H9 (cell line): Measurements from ENCODE around the gene FBN2. TPM values are rescaled to one million over a fixed set of nuclear protein-coding genes. Genes with fewer than 3 reads are reported as not detected.

Experiments used
- DNase-seq: peaks from one replicate; pipeline ENCODE4 v3.0.0-alpha.2; 2017
- H2AFZ ChIP-seq: one replicate; pipeline ENCODE4 v1.6.1; 2013; ENCODE audit warnings: mild to moderate bottlenecking, low read length, control low read depth, moderate library complexity
- H2AK5ac ChIP-seq: 2 replicates; pipeline ENCODE4 v1.6.1; 2013; ENCODE audit warnings: low read length, control low read depth, mixed read lengths; ENCODE audit not compliant: insufficient read length
- H2BK120ac ChIP-seq: one replicate; pipeline ENCODE4 v1.6.1; 2013; ENCODE audit warnings: low read depth, mild to moderate bottlenecking, low read length, control low read depth, inconsistent platforms; ENCODE audit not compliant: poor library complexity, severe bottlenecking
- H2BK12ac ChIP-seq: 2 replicates; pipeline ENCODE4 v1.6.1; 2013; ENCODE audit warnings: low read length, control low read depth, mixed read lengths, low read depth; ENCODE audit not compliant: insufficient read length
- H2BK15ac ChIP-seq: 2 replicates; pipeline ENCODE4 v1.6.1; 2013; ENCODE audit warnings: low read depth, low read length, control low read depth
- H2BK20ac ChIP-seq: one replicate; pipeline ENCODE4 v1.6.1; 2013; ENCODE audit warnings: low read depth, mild to moderate bottlenecking, low read length, control low read depth, inconsistent platforms; ENCODE audit not compliant: poor library complexity, severe bottlenecking
- H2BK5ac ChIP-seq: 2 replicates; pipeline ENCODE4 v1.6.1; 2013; ENCODE audit warnings: low read length, control low read depth, mixed read lengths; ENCODE audit not compliant: insufficient read length
- H3K14ac ChIP-seq: 2 replicates; pipeline ENCODE4 v1.6.1; 2013; ENCODE audit warnings: low read length, control low read depth; ENCODE audit not compliant: insufficient read depth
- H3K18ac ChIP-seq: 2 replicates; pipeline ENCODE4 v1.6.1; 2013; ENCODE audit warnings: low read depth, mild to moderate bottlenecking, mixed read lengths, low read length, control low read depth; ENCODE audit not compliant: insufficient read length
- H3K23ac ChIP-seq: 2 replicates; pipeline ENCODE4 v1.6.1; 2013; ENCODE audit warnings: low read length, control low read depth, mixed read lengths, low read depth; ENCODE audit not compliant: insufficient read length
- H3K23me2 ChIP-seq: 2 replicates; pipeline ENCODE4 v1.6.1; 2013; ENCODE audit warnings: low read depth, mild to moderate bottlenecking, mixed read lengths, low read length, control low read depth; ENCODE audit not compliant: insufficient read length, poor library complexity, severe bottlenecking
- H3K27ac ChIP-seq: 2 replicates; pipeline ENCODE4 v1.5.1; 2013; ENCODE audit warnings: low read length, control low read depth, mixed read lengths, low read depth; ENCODE audit not compliant: insufficient read length
- H3K27me3 ChIP-seq: 2 replicates; pipeline ENCODE4 v1.6.1; 2013; ENCODE audit warnings: low read length, control low read depth, inconsistent platforms; ENCODE audit not compliant: insufficient read depth
- H3K4ac ChIP-seq: 2 replicates; pipeline ENCODE4 v1.6.1; 2013; ENCODE audit warnings: low read depth, mild to moderate bottlenecking, control low read depth, inconsistent platforms, low read length, moderate library complexity
- H3K4me1 ChIP-seq: 2 replicates; pipeline ENCODE4 v1.6.1; 2013; ENCODE audit warnings: low read length, control low read depth, inconsistent platforms; ENCODE audit not compliant: insufficient read depth
- H3K4me2 ChIP-seq: 2 replicates; pipeline ENCODE4 v1.6.1; 2013; ENCODE audit warnings: low read length, control low read depth, mixed read lengths; ENCODE audit not compliant: insufficient read length, insufficient read depth
- H3K56ac ChIP-seq: 2 replicates; pipeline ENCODE4 v1.6.1; 2013; ENCODE audit warnings: low read depth, mild to moderate bottlenecking, mixed read lengths, low read length, control low read depth; ENCODE audit not compliant: insufficient read length
- H3K79me1 ChIP-seq: 2 replicates; pipeline ENCODE4 v1.6.1; 2013; ENCODE audit warnings: low read depth, mild to moderate bottlenecking, moderate library complexity, low read length, control low read depth, inconsistent platforms; ENCODE audit not compliant: insufficient read depth, poor library complexity, severe bottlenecking
- H3K79me2 ChIP-seq: 2 replicates; pipeline ENCODE4 v1.6.1; 2013; ENCODE audit warnings: low read length, control low read depth, inconsistent platforms; ENCODE audit not compliant: insufficient read depth
- H3K9ac ChIP-seq: 2 replicates; pipeline ENCODE4 v1.6.1; 2013; ENCODE audit warnings: low read length, control low read depth, mixed read lengths; ENCODE audit not compliant: insufficient read length; ENCODE audit errors: extremely low read depth
- H3K9me3 ChIP-seq: one replicate; pipeline ENCODE4 v1.6.1; 2013; ENCODE audit warnings: low read depth, low read length, inconsistent platforms; ENCODE audit not compliant: control insufficient read depth
- H3T11ph ChIP-seq: one replicate; pipeline ENCODE4 v1.6.1; 2013; ENCODE audit warnings: mild to moderate bottlenecking, low read length, control low read depth, inconsistent platforms
- H4K20me1 ChIP-seq: one replicate; pipeline ENCODE4 v1.6.1; 2013; ENCODE audit not compliant: control insufficient read depth, insufficient read length, insufficient read depth
- H4K5ac ChIP-seq: 2 replicates; pipeline ENCODE4 v1.6.1; 2013; ENCODE audit warnings: low read depth, mild to moderate bottlenecking, mixed read lengths, low read length, control low read depth; ENCODE audit not compliant: insufficient read length
- H4K8ac ChIP-seq: replicated peaks from 2 replicates; pipeline ENCODE4 v1.6.1; 2013; ENCODE audit warnings: low read length, control low read depth, mixed read lengths, low read depth; ENCODE audit not compliant: insufficient read length
- H4K91ac ChIP-seq: 2 replicates; pipeline ENCODE4 v1.6.1; 2013; ENCODE audit warnings: low read depth, mild to moderate bottlenecking, moderate library complexity, mixed read lengths, low read length, control low read depth; ENCODE audit not compliant: insufficient read length
- H3K27ac Mint-ChIP-seq, 3 experiments: 2 replicates in 2 of 3; 3 replicates in 1 of 3; pipeline ENCODE4 v1.8.0; 2020 to 2021; ENCODE audit warnings: mixed read lengths in 3 of 3, mild to moderate bottlenecking in 1 of 3, moderate library complexity in 1 of 3
- H3K27me3 Mint-ChIP-seq: 2 replicates; pipeline ENCODE4 v1.8.0; 2021; ENCODE audit warnings: low read depth, mild to moderate bottlenecking, moderate library complexity, mixed read lengths
- H3K36me3 Mint-ChIP-seq, 3 experiments: 2 replicates in 2 of 3; 3 replicates in 1 of 3; pipeline ENCODE4 v1.8.0; 2020 to 2021; ENCODE audit warnings: low read depth in 3 of 3, mixed read lengths in 3 of 3; ENCODE audit not compliant: insufficient read depth in 1 of 3
- H3K4me1 Mint-ChIP-seq, 2 experiments: 2 replicates each; pipeline ENCODE4 v1.8.0; 2020; ENCODE audit warnings: mixed read lengths in 2 of 2
- H3K4me3 Mint-ChIP-seq, 2 experiments: 2 replicates in 1 of 2; 3 replicates in 1 of 2; pipeline ENCODE4 v1.8.0; 2020 to 2021; ENCODE audit warnings: mild to moderate bottlenecking in 2 of 2, mixed read lengths in 2 of 2, moderate library complexity in 1 of 2
- H3K9me3 Mint-ChIP-seq, 2 experiments: 2 replicates in 1 of 2; 3 replicates in 1 of 2; pipeline ENCODE4 v1.8.0; 2020; ENCODE audit warnings: mild to moderate bottlenecking in 2 of 2, mixed read lengths in 2 of 2, moderate library complexity in 1 of 2
- total RNA-seq: library from RNA; stranded (reverse); gene quantifications from 2 replicates; pipeline ENCODE4 v1.2.1, GENCODE V29; 2021
- TF ChIP-seq, protein P1 (sequence below): fragments of 200-600 bp; sonication (generic); conservative IDR thresholded peaks from 3 replicates; pipeline ENCODE4 v1.8.0; 2021; ENCODE audit warnings: antibody characterized with exemption, mild to moderate bottlenecking

Gene FBN2
- total RNA-seq, 1 experiment from 2014 or later: 8.3 TPM

DNA sequence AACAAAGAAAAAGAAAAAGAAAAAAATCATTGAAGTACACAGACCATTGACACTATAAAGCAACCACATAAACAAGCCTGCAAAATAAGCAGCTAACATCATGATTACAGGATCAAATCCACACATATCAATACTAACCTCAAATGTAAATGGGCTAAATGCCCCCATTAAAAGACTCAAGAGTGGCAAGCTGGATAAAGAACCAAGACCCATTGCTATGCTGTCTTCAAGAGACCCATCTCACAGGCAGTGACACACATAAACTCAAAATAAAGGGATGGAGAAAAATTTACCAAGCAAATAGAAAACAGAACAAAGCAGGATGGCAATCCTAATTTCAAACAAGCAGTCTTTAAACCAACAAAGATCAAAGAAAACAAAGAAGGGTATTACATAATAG lies 15.7 kb upstream of the FBN2 start:
- no peak overlapping the region for H3K9ac ChIP-seq
- H3K18ac ChIP-seq: no peak overlapping the region
- H2BK120ac ChIP-seq: no peak overlapping the region
- no peaks in the 10 kb centered on the region for H3K79me1 ChIP-seq
- H2BK5ac ChIP-seq: no peak overlapping the region
- no peaks in the 10 kb centered on the region for H3K27me3 ChIP-seq
- H3K27me3 Mint-ChIP-seq: no peaks in the 10 kb centered on the region; the same call in 1 of the 2 replicates
- H3K27ac Mint-ChIP-seq: no peak overlapping the region
- H3K79me2 ChIP-seq: no peaks in the 10 kb centered on the region
- no peak overlapping the region for H2BK20ac ChIP-seq
- H3K9me3 Mint-ChIP-seq: peaks cover 14 to 26% of the 10 kb centered on the region in 2 experiments; a peak in 4 of 5 replicates
- H3K36me3 Mint-ChIP-seq: peaks cover 3 to 6% (median 3%) of the 10 kb centered on the region in 3 experiments; a peak in 2 of 7 replicates
- no peaks in the 10 kb centered on the region for H3K4me1 ChIP-seq
- no peak overlapping the region for H2AK5ac ChIP-seq
- no peak overlapping the region for H2BK15ac ChIP-seq
- H3T11ph ChIP-seq: no peak overlapping the region
- TF ChIP-seq, protein P1, sequence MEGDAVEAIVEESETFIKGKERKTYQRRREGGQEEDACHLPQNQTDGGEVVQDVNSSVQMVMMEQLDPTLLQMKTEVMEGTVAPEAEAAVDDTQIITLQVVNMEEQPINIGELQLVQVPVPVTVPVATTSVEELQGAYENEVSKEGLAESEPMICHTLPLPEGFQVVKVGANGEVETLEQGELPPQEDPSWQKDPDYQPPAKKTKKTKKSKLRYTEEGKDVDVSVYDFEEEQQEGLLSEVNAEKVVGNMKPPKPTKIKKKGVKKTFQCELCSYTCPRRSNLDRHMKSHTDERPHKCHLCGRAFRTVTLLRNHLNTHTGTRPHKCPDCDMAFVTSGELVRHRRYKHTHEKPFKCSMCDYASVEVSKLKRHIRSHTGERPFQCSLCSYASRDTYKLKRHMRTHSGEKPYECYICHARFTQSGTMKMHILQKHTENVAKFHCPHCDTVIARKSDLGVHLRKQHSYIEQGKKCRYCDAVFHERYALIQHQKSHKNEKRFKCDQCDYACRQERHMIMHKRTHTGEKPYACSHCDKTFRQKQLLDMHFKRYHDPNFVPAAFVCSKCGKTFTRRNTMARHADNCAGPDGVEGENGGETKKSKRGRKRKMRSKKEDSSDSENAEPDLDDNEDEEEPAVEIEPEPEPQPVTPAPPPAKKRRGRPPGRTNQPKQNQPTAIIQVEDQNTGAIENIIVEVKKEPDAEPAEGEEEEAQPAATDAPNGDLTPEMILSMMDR: no peak
- H3K9me3 ChIP-seq: no peaks in the 10 kb centered on the region
- no peak overlapping the region for H2BK12ac ChIP-seq
- no peaks in the 10 kb centered on the region for H3K23me2 ChIP-seq
- no peak overlapping the region for H4K5ac ChIP-seq
- no peak overlapping the region for H2AFZ ChIP-seq
- H4K8ac ChIP-seq: no peak overlapping the region
- no peak overlapping the region for H4K91ac ChIP-seq
- no peak overlapping the region for H3K27ac ChIP-seq
- no peak overlapping the region for H3K4me2 ChIP-seq
- H3K4me1 Mint-ChIP-seq: no peaks in the 10 kb centered on the region
- no peak overlapping the region for H3K4me3 Mint-ChIP-seq
- H4K20me1 ChIP-seq: no peaks in the 10 kb centered on the region
- H3K14ac ChIP-seq: no peak overlapping the region
- no peak overlapping the region for H3K23ac ChIP-seq
- no peak overlapping the region for H3K56ac ChIP-seq
- H3K4ac ChIP-seq: no peak overlapping the region
- DNase-seq: no peak
